ENCODE data around the gene DDX3X. TPM values are rescaled to one million over a fixed set of nuclear protein-coding genes. Genes with fewer than 3 reads are reported as not detected.

DDX3X gene
- total and polyA plus RNA-seq, 4 donors: 48.4 to 216 (median 85.6) TPM

- Histone ChIP-seq H3K9ac (ENCODE audit: low read depth in 1 of 2, low read length in 2 of 2) (no peak overlapping the region), H3K27me3 (ENCODE audit: control insufficient read depth in 4 of 4, insufficient read depth in 4 of 4, low read length in 3 of 4) (no peaks in the 10 kb centered on the region), H3K4me1 (ENCODE audit: control insufficient read depth in 4 of 4, insufficient read depth in 4 of 4, low read length in 3 of 4) (no peaks in the 10 kb centered on the region), H3K36me3 (ENCODE audit: control insufficient read depth in 4 of 4, insufficient read depth in 3 of 4, low read depth in 1 of 4, low read length in 3 of 4) (no peaks in the 10 kb centered on the region), H3K4me3 (ENCODE audit: low read depth in 1 of 3, low read length in 3 of 3) (no peak overlapping the region), H3K9me3 (ENCODE audit: control insufficient read depth in 4 of 4, low read length in 3 of 4) (no peaks in the 10 kb centered on the region), H3K27ac (ENCODE audit: low read depth in 1 of 2, low read length in 2 of 2) (no peak overlapping the region)
- TF ChIP-seq, protein P1, sequence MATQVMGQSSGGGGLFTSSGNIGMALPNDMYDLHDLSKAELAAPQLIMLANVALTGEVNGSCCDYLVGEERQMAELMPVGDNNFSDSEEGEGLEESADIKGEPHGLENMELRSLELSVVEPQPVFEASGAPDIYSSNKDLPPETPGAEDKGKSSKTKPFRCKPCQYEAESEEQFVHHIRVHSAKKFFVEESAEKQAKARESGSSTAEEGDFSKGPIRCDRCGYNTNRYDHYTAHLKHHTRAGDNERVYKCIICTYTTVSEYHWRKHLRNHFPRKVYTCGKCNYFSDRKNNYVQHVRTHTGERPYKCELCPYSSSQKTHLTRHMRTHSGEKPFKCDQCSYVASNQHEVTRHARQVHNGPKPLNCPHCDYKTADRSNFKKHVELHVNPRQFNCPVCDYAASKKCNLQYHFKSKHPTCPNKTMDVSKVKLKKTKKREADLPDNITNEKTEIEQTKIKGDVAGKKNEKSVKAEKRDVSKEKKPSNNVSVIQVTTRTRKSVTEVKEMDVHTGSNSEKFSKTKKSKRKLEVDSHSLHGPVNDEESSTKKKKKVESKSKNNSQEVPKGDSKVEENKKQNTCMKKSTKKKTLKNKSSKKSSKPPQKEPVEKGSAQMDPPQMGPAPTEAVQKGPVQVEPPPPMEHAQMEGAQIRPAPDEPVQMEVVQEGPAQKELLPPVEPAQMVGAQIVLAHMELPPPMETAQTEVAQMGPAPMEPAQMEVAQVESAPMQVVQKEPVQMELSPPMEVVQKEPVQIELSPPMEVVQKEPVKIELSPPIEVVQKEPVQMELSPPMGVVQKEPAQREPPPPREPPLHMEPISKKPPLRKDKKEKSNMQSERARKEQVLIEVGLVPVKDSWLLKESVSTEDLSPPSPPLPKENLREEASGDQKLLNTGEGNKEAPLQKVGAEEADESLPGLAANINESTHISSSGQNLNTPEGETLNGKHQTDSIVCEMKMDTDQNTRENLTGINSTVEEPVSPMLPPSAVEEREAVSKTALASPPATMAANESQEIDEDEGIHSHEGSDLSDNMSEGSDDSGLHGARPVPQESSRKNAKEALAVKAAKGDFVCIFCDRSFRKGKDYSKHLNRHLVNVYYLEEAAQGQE (IDR thresholded peaks at IDR 0.05): no peak
- TF ChIP-seq FOXA2 (IDR thresholded peaks at IDR 0.05) (no peak), FOXA1 (IDR thresholded peaks at IDR 0.05) (no peak)
- WGBS: 89% methylated on average over 5 of the region's 5 CpGs
- no peak for DNase-seq (ENCODE audit: low spot score)
These were observed 40.1 kb downstream of the DDX3X start for GRCh38 chrX:41373989-41374606.

DNA sequence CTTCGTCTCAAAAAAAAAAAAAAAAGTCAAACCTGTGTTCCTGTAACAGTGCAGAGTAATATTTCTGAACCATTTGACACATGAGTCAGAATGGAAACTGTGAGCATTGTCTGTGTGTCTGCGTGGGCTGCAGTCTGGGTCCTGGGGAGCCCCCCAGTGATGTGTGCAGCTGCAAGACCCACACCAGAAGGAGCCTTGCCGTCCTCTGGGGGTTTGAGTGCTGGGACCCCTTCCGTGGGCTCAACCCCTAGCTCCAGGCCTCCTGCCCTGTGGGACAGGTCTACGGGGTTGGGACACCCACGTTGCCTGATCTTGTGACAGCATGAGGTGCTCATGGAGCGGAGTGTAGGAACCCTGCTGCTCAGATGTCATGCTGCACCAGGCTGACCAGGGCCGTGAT lies 43.7 kb downstream of the DDX3X start:
- TF ChIP-seq FOXA2 (IDR thresholded peaks at IDR 0.05) (no peak), FOXA1 (IDR thresholded peaks at IDR 0.05) (no peak), MAX (IDR thresholded peaks at IDR 0.05) (no peak), ATF3 (IDR thresholded peaks at IDR 0.05) (no peak), RXRA (IDR thresholded peaks at IDR 0.05) (no peak), JUND (IDR thresholded peaks at IDR 0.05) (no peak), TAF1 (conservative IDR thresholded peaks at IDR 0.05) (no peak), SP1 (IDR thresholded peaks at IDR 0.05) (no peak), HNF4G (IDR thresholded peaks at IDR 0.05) (no peak), EGR1 (IDR thresholded peaks at IDR 0.05; ENCODE audit: low read depth in 2 of 2) (no peak), HNF4A (conservative IDR thresholded peaks at IDR 0.05) (no peak), RAD21 (IDR thresholded peaks at IDR 0.05) (no peak), ZBTB33 (IDR thresholded peaks at IDR 0.05) (no peak), NR2F2 (IDR thresholded peaks at IDR 0.05) (no peak), GABPA (IDR thresholded peaks at IDR 0.05 in 1 of 2, conservative IDR thresholded peaks at IDR 0.05 in 1 of 2) (no peak), YY1 (IDR thresholded peaks at IDR 0.05) (no peak)
- TF ChIP-seq, protein P2, sequence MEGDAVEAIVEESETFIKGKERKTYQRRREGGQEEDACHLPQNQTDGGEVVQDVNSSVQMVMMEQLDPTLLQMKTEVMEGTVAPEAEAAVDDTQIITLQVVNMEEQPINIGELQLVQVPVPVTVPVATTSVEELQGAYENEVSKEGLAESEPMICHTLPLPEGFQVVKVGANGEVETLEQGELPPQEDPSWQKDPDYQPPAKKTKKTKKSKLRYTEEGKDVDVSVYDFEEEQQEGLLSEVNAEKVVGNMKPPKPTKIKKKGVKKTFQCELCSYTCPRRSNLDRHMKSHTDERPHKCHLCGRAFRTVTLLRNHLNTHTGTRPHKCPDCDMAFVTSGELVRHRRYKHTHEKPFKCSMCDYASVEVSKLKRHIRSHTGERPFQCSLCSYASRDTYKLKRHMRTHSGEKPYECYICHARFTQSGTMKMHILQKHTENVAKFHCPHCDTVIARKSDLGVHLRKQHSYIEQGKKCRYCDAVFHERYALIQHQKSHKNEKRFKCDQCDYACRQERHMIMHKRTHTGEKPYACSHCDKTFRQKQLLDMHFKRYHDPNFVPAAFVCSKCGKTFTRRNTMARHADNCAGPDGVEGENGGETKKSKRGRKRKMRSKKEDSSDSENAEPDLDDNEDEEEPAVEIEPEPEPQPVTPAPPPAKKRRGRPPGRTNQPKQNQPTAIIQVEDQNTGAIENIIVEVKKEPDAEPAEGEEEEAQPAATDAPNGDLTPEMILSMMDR (IDR thresholded peaks at IDR 0.05; ENCODE audit: low read depth, low read length, missing input control): no peak
- TF ChIP-seq, protein P1 (IDR thresholded peaks at IDR 0.05): no peak
- Histone ChIP-seq H3K4me3 (ENCODE audit: low read depth in 1 of 3, low read length in 3 of 3) (no peak overlapping the region), H3K4me1 (ENCODE audit: control insufficient read depth in 4 of 4, insufficient read depth in 4 of 4, low read length in 3 of 4) (peaks cover 0 to 3% (median 0%) of the 10 kb centered on the region in 4 donors), H3K36me3 (ENCODE audit: control insufficient read depth in 4 of 4, insufficient read depth in 3 of 4, low read depth in 1 of 4, low read length in 3 of 4) (no peaks in the 10 kb centered on the region), H3K27me3 (ENCODE audit: control insufficient read depth in 4 of 4, insufficient read depth in 4 of 4, low read length in 3 of 4) (no peaks in the 10 kb centered on the region), H3K9me3 (ENCODE audit: control insufficient read depth in 4 of 4, low read length in 3 of 4) (no peaks in the 10 kb centered on the region), H3K27ac (ENCODE audit: low read depth in 1 of 2, low read length in 2 of 2) (no peak overlapping the region), H3K9ac (ENCODE audit: low read depth in 1 of 2, low read length in 2 of 2) (no peak overlapping the region)
- no peak for DNase-seq (ENCODE audit: low spot score)
- WGBS: 92% methylated on average over 8 of the region's 8 CpGs
